Mesothelial cell of epicardium (in vitro differentiated cells): ENCODE results near the gene PBOV1. TPM values are rescaled to one million over a fixed set of nuclear protein-coding genes. Genes with fewer than 3 reads are reported as not detected.
"Not testable (repeated sequence)": the region's sequence is repeated elsewhere in the genome, so short reads cannot be mapped to it uniquely, and the experiment has no call there.

Experiments
- DNase-seq, 2 experiments: peaks; one replicate each; pipeline ENCODE4 v3.0.0; 2021; ENCODE audit warnings: low spot score in 2 of 2; ENCODE audit not compliant: unreplicated experiment in 2 of 2
- H3K27ac Mint-ChIP-seq: 2 replicates; pipeline ENCODE4 v1.8.0; 2021; ENCODE audit warnings: mixed read lengths
- H3K27me3 Mint-ChIP-seq: 2 replicates; pipeline ENCODE4 v1.8.0; 2021; ENCODE audit warnings: low read depth, mixed read lengths
- H3K36me3 Mint-ChIP-seq: 2 replicates; pipeline ENCODE4 v1.8.0; 2021; ENCODE audit warnings: mixed read lengths
- H3K4me1 Mint-ChIP-seq: 2 replicates; pipeline ENCODE4 v1.8.0; 2021; ENCODE audit warnings: mixed read lengths
- H3K4me3 Mint-ChIP-seq: 2 replicates; pipeline ENCODE4 v1.8.0; 2021; ENCODE audit warnings: mild to moderate bottlenecking, moderate library complexity, mixed read lengths
- H3K9me3 Mint-ChIP-seq: 2 replicates; pipeline ENCODE4 v1.8.0; 2021; ENCODE audit warnings: mixed read lengths
- total RNA-seq: library from RNA; stranded (reverse); gene quantifications from 3 replicates; pipeline ENCODE4 v1.2.1, GENCODE V29; 2021
- TF ChIP-seq, protein P1 (sequence below): fragments of 200-600 bp; sonication (generic); IDR thresholded peaks from one replicate; pipeline ENCODE4 v1.5.0; 2021; ENCODE audit warnings: antibody characterized with exemption; ENCODE audit not compliant: unreplicated experiment

Gene PBOV1
- total RNA-seq, 1 donor from 2014 or later = not detected

DNA sequence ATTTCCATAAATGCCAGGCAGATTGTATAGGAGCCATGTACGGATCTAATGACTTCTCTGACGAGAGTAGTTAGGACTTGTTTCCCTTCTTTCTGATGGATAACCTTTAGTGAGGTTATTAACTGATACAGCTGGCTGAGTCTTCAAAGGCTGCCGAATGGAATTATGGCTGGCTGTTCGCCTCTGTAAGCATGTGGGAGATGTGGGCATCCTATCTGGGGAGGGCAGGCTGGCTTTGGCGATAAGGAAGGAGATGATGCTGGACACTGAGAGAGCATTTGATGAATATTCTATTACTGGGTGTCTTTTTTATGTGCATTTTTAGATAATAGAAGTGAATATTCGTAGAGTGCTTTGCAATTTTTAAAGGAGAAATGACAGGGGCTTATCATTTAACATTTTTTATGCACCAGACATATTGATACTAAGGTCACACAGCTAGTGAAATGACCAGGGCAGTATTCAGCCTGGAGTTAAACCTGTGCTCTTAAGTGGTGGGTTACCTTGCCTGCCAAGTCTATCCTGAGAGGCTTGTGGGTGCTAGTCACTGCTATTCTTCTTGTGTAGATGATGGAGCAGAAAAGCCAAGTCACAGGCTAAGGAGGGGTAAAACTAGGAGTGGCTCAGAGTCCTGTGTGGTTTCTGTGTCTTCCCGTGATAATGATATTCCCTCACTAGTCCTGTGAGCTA is 3.1 kb downstream of the PBOV1 start:
- Mint-ChIP-seq H3K27me3 (no peaks in the 10 kb centered on the region), H3K36me3 (no peaks in the 10 kb centered on the region), H3K27ac (peak overlapping the region; percentile 85), H3K4me1 (peaks cover 24% of the 10 kb centered on the region), H3K9me3 (no peaks in the 10 kb centered on the region), H3K4me3 (no peak overlapping the region)
- no peak for DNase-seq
- TF ChIP-seq, protein P1, sequence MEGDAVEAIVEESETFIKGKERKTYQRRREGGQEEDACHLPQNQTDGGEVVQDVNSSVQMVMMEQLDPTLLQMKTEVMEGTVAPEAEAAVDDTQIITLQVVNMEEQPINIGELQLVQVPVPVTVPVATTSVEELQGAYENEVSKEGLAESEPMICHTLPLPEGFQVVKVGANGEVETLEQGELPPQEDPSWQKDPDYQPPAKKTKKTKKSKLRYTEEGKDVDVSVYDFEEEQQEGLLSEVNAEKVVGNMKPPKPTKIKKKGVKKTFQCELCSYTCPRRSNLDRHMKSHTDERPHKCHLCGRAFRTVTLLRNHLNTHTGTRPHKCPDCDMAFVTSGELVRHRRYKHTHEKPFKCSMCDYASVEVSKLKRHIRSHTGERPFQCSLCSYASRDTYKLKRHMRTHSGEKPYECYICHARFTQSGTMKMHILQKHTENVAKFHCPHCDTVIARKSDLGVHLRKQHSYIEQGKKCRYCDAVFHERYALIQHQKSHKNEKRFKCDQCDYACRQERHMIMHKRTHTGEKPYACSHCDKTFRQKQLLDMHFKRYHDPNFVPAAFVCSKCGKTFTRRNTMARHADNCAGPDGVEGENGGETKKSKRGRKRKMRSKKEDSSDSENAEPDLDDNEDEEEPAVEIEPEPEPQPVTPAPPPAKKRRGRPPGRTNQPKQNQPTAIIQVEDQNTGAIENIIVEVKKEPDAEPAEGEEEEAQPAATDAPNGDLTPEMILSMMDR = no peak

DNA sequence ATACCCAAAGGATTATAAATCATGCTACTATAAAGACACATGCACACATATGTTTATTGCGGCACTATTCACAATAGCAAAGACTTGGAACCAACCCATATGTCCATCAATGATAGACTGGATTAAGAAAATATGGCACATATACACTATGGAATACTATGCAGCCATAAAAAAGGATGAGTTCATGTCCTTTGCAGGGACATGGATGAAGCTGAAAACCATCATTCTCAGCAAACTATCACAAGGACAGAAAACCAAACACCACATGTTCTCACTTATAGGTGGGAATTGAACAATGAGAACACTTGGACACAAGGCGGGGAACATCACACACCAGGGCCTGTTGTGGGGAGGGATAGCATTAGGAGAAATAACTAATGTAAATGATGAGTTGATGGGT is 5.8 kb downstream of the PBOV1 start:
- peaks cover 24% of the 10 kb centered on the region for H3K4me1 Mint-ChIP-seq
- H3K4me3 Mint-ChIP-seq, H3K27ac Mint-ChIP-seq: not testable (repeated sequence)

DNA sequence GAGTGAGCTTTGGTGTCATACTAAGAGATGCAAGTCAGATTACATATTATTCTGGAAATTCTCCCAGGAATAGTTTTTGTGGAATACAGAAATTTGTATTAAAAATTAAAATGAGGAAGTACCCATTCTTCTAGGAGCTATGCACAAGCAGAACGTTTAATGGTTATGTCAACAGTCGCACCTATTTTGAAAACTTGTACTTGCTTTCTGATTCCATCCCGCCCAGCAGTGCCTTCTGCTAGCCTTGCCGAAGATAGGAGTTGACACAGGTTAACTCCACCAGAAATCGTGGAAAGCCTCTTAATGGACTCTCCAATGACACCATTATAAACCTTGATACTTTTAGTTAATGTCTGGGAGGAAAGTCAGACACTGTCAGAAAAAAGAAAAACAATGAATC is 6.7 kb downstream of the PBOV1 start:
- Mint-ChIP-seq H3K4me3 (no peak overlapping the region), H3K9me3 (peaks cover 4% of the 10 kb centered on the region), H3K4me1 (peaks cover 20% of the 10 kb centered on the region), H3K27me3 (no peaks in the 10 kb centered on the region), H3K27ac (no peak overlapping the region), H3K36me3 (peaks cover 7% of the 10 kb centered on the region)
- TF ChIP-seq, protein P1 = no peak
- no peak for DNase-seq

More for the DNA sequence above, 5.8 kb downstream of the PBOV1 start:
- H3K9me3 Mint-ChIP-seq, H3K27me3 Mint-ChIP-seq, DNase-seq, H3K36me3 Mint-ChIP-seq: not testable (repeated sequence)

DNA sequence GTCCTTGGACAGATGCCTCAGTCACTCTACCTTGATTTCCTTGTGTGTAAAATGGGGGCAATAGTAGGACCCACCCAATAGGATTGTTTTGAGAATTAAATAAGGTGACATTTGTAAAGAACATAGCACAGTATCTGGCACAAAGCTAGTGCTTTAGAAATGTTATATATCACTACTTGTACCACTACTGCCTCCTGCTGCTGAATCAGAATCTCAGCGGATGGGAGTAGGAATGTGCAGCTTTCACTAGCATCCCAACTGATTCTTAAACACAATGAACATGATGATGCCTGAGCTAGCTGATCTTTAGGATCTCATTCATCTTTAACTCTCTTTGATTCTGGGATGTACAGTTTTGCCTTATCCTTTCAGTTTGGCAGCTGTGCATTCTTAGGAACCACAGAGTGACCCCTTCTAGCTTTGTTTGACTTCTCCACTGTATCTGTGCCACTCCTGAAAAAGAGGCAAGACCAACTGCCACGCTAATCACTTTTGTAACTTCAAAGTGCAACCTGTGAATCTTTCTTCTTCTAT is 7.2 kb downstream of the PBOV1 start:
- Mint-ChIP-seq H3K27me3 (no peaks in the 10 kb centered on the region), H3K27ac (no peak overlapping the region), H3K4me1 (peaks cover 16% of the 10 kb centered on the region), H3K36me3 (peaks cover 7% of the 10 kb centered on the region), H3K9me3 (peaks cover 4% of the 10 kb centered on the region), H3K4me3 (no peak overlapping the region)
- no peak for DNase-seq
- TF ChIP-seq, protein P1 = no peak

DNA sequence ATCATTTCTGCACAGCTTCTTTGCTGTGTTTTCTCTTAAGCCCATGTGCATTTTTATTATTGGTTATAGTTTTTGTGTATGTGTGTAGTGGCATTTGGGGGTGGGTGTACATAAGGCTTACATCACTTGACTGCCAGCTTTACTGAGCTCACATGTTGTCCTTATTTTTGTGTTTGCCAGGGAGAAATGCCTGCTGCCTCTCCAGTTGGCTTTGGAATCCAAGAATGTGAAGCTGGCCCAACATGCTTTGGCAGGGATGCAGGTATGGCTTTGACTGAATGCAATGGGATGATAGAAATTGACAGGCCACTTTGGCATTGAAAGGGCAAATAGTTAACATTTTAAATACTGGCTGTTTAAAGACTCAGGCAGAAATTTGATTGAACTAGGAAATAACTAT is 11.4 kb downstream of the PBOV1 start:
- TF ChIP-seq, protein P1 = no peak
- Mint-ChIP-seq H3K27me3 (no peaks in the 10 kb centered on the region), H3K4me1 (no peaks in the 10 kb centered on the region), H3K4me3 (no peak overlapping the region), H3K36me3 (peaks cover 7% of the 10 kb centered on the region), H3K9me3 (peaks cover 4% of the 10 kb centered on the region), H3K27ac (no peak overlapping the region)
- no peak for DNase-seq

DNA sequence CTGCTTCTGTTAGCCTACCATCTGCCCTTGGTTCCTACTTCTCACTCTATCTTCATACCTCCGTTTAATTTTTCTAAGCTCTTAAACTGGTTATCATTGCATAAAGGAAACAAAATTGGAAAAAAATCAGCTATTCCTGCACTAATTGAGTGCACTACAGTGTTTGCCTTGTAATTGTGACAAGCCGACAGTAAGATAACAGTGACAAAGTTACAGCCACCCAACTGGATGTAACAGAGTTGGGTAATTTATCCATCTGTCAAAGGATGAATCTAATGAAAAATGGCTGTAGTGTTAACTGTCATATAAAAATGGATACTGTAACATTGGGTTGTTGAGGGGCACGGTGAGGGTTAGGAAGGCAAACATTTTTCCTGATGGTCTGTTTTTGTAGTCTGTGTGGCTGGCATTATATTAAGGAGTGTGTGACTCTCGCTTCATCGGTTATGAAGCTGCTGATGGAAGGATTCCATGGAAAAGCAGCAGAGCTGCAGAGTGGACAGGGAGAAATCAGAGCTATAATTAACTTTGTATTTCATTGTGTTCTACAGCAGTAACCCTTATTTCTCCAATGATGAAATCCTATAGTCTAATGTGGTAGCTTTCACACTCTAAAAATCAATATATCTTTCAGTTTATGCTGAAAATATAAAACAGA is 12.7 kb downstream of the PBOV1 start:
- H3K27ac Mint-ChIP-seq = no peak overlapping the region
- no peak for DNase-seq
- TF ChIP-seq, protein P1 = no peak
- no peaks in the 10 kb centered on the region for H3K4me1 Mint-ChIP-seq
- H3K4me3 Mint-ChIP-seq = no peak overlapping the region
- H3K9me3 Mint-ChIP-seq = peaks cover 12% of the 10 kb centered on the region
- H3K27me3 Mint-ChIP-seq = no peaks in the 10 kb centered on the region
- H3K36me3 Mint-ChIP-seq = peaks cover 7% of the 10 kb centered on the region
